Measurements from ENCODE around the gene RASA2. TPM values are rescaled to one million over a fixed set of nuclear protein-coding genes. Genes with fewer than 3 reads are reported as not detected.
"Not testable (repeated sequence)": the region's sequence is repeated elsewhere in the genome, so short reads cannot be mapped to it uniquely, and the experiment has no call there.

The RASA2 gene
- polyA plus RNA-seq, 1 donor from 2014 or later, result 37.5 TPM

DNA sequence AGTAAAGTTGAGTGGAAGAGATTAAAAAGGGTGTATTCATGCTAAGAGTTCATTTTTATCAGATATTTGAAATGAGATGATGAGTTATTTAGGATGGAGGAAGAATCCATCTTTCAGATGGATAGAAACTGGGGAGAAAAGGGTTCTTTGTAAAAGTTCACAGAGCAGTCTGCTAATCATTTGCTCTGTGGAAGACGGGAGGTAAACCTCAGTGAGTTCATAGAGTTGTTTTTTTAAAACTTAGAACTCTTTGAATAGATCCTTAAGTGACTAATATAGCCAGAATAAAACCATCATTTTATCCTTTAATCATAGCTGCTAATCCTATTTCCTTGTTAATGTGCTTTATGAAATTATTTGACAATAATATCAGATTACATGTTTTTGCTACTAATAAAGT, 5.1 kb downstream of the RASA2 start (continued):
- no peak for TF ChIP-seq TAF1 (IDR thresholded peaks at IDR 0.05; ENCODE audit: low read depth)

DNA sequence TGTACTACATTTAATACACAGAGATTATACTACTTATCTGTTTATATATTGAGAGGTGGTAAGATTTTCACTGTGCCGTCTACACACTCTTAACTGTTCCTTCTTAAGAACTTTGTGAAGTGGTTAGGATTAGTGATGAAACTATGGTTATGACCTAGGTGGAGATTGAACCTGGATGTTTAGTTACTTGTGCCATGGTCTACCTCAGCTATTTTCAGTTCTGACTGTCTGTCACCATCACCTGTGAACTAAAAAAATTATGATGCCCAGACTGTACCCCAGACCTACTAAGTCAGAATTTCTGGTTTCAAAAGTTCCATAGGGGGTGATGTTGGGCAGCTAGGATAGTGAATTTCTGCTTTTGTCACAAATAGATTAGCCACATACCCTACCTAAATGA, 6.4 kb downstream of the RASA2 start:
- H3K36me3 ChIP-seq (ENCODE audit: insufficient read depth, low read length), result no peaks in the 10 kb centered on the region
- no peak overlapping the region for H3K9ac ChIP-seq (ENCODE audit: low read length)
- no peaks in the 10 kb centered on the region for H3F3A ChIP-seq (ENCODE audit: insufficient read depth, low read length, poor library complexity, severe bottlenecking)
- H3K27ac ChIP-seq (ENCODE audit: low read length), result no peak overlapping the region
- no peak overlapping the region for H3K4me2 ChIP-seq (ENCODE audit: low read length)
- H3K9me3 ChIP-seq (ENCODE audit: low read length), result no peaks in the 10 kb centered on the region
- peaks cover 66% of the 10 kb centered on the region for H3K79me2 ChIP-seq (replicated peaks; ENCODE audit: insufficient read depth, low read length)
- H3K9me2 ChIP-seq (ENCODE audit: insufficient read depth, low read length), result no peaks in the 10 kb centered on the region
- TF ChIP-seq EZH2 (IDR thresholded peaks at IDR 0.05; ENCODE audit: borderline replicate concordance, insufficient read depth, low read length, poor library complexity, severe bottlenecking) (no peak), SMC3 (conservative IDR thresholded peaks at IDR 0.05; ENCODE audit: poor library complexity) (no peak), POLR2AphosphoS5 (IDR thresholded peaks at IDR 0.05) (no peak), RAD21 (conservative IDR thresholded peaks at IDR 0.05) (no peak), MXI1 (conservative IDR thresholded peaks at IDR 0.05; ENCODE audit: poor library complexity, severe bottlenecking) (no peak), EP300 (conservative IDR thresholded peaks at IDR 0.05; ENCODE audit: poor library complexity, severe bottlenecking) (no peak), TAF1 (IDR thresholded peaks at IDR 0.05; ENCODE audit: low read depth) (no peak)
- TF ChIP-seq, protein P1, sequence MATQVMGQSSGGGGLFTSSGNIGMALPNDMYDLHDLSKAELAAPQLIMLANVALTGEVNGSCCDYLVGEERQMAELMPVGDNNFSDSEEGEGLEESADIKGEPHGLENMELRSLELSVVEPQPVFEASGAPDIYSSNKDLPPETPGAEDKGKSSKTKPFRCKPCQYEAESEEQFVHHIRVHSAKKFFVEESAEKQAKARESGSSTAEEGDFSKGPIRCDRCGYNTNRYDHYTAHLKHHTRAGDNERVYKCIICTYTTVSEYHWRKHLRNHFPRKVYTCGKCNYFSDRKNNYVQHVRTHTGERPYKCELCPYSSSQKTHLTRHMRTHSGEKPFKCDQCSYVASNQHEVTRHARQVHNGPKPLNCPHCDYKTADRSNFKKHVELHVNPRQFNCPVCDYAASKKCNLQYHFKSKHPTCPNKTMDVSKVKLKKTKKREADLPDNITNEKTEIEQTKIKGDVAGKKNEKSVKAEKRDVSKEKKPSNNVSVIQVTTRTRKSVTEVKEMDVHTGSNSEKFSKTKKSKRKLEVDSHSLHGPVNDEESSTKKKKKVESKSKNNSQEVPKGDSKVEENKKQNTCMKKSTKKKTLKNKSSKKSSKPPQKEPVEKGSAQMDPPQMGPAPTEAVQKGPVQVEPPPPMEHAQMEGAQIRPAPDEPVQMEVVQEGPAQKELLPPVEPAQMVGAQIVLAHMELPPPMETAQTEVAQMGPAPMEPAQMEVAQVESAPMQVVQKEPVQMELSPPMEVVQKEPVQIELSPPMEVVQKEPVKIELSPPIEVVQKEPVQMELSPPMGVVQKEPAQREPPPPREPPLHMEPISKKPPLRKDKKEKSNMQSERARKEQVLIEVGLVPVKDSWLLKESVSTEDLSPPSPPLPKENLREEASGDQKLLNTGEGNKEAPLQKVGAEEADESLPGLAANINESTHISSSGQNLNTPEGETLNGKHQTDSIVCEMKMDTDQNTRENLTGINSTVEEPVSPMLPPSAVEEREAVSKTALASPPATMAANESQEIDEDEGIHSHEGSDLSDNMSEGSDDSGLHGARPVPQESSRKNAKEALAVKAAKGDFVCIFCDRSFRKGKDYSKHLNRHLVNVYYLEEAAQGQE (IDR thresholded peaks at IDR 0.05; ENCODE audit: borderline replicate concordance), result no peak
- TF ChIP-seq, protein P2, sequence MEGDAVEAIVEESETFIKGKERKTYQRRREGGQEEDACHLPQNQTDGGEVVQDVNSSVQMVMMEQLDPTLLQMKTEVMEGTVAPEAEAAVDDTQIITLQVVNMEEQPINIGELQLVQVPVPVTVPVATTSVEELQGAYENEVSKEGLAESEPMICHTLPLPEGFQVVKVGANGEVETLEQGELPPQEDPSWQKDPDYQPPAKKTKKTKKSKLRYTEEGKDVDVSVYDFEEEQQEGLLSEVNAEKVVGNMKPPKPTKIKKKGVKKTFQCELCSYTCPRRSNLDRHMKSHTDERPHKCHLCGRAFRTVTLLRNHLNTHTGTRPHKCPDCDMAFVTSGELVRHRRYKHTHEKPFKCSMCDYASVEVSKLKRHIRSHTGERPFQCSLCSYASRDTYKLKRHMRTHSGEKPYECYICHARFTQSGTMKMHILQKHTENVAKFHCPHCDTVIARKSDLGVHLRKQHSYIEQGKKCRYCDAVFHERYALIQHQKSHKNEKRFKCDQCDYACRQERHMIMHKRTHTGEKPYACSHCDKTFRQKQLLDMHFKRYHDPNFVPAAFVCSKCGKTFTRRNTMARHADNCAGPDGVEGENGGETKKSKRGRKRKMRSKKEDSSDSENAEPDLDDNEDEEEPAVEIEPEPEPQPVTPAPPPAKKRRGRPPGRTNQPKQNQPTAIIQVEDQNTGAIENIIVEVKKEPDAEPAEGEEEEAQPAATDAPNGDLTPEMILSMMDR (IDR thresholded peaks at IDR 0.05; ENCODE audit: poor library complexity, severe bottlenecking), result no peak
- no peak overlapping the region for H3K4me3 ChIP-seq (ENCODE audit: low read length)
- no peaks in the 10 kb centered on the region for H4K20me1 ChIP-seq (ENCODE audit: insufficient read depth)
- H3K27me3 ChIP-seq (ENCODE audit: insufficient read depth, low read depth, low read length), result no peaks in the 10 kb centered on the region
- no peak overlapping the region for H2AFZ ChIP-seq (ENCODE audit: low read depth, low read length)

DNA sequence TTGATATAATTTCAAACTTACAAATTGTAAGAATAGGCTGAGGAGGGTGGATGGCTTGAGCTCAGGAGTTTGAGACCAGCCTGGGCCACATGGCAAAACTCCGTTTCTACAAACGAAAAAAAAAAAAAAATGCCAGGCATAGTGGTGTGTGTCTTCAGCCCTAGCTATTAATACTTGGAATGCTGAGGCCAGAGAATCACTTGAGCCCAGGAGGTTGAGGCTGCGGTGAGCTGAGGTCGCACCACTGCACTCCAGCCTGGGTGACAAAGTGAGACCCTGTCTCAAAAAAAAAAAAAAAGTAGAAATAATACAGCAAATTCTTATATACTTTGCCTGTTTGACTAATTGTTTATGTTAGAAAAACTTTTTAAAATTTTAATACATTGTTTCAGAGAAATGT, 10.8 kb downstream of the RASA2 start:
- not testable (repeated sequence) for H3K9me2 ChIP-seq (ENCODE audit: insufficient read depth, low read length); H3F3A ChIP-seq (ENCODE audit: insufficient read depth, low read length, poor library complexity, severe bottlenecking); H3K9me3 ChIP-seq (ENCODE audit: low read length); H3K27me3 ChIP-seq (ENCODE audit: insufficient read depth, low read depth, low read length); H3K4me2 ChIP-seq (ENCODE audit: low read length); H4K20me1 ChIP-seq (ENCODE audit: insufficient read depth); H3K4me3 ChIP-seq (ENCODE audit: low read length); H3K9ac ChIP-seq (ENCODE audit: low read length); H3K36me3 ChIP-seq (ENCODE audit: insufficient read depth, low read length); H2AFZ ChIP-seq (ENCODE audit: low read depth, low read length); H3K27ac ChIP-seq (ENCODE audit: low read length)
- H3K79me2 ChIP-seq (replicated peaks; ENCODE audit: insufficient read depth, low read length), result peaks cover 54% of the 10 kb centered on the region
